ENCODE results near the gene MAN2A2. TPM values are rescaled to one million over a fixed set of nuclear protein-coding genes. Genes with fewer than 3 reads are reported as not detected.

MAN2A2 gene
- total and polyA plus RNA-seq, 2 of the 8 experiments (the other 6 are each of a cell fraction or from before 2014, with no cell fraction given), result 23.1 to 29.7 TPM

GRCh38 chr15:90957791-90958190 is 54.7 kb downstream of the MAN2A2 start:
- peaks cover 3% of the 10 kb centered on the region; the same call in 1 of the 2 replicates for H3K79me1 ChIP-seq (ENCODE audit: low read depth, low read length)
- H3K9me3 ChIP-seq (ENCODE audit: insufficient read depth in 2 of 2, low read depth in 1 of 2, low read length in 1 of 2), result no peaks in the 10 kb centered on the region
- peak overlapping the region; percentile 76 for H4K91ac ChIP-seq (replicated peaks; ENCODE audit: insufficient read length, low read length)
- H2AFZ ChIP-seq (ENCODE audit: low read length), result no peak overlapping the region
- TF ChIP-seq HDAC2 (IDR thresholded peaks at IDR 0.05; ENCODE audit: borderline replicate concordance in 1 of 2, low read depth in 2 of 2, low read length in 2 of 2) (0 out of 4 replicates have a peak, but pooled peaks of 1 of the 2 experiments have one; percentile 1), CTBP2 (IDR thresholded peaks at IDR 0.05; ENCODE audit: borderline replicate concordance, insufficient read depth, insufficient read length, low read length) (no peak), KDM4A (IDR thresholded peaks at IDR 0.05; ENCODE audit: low read depth, low read length, severe bottlenecking) (no peak)
- H2BK5ac ChIP-seq (ENCODE audit: low read depth, low read length), result no peak overlapping the region; the same call in 1 of the 2 replicates
- H3K4me2 ChIP-seq (ENCODE audit: insufficient read depth in 1 of 2, low read depth in 2 of 2, low read length in 2 of 2), result peak overlapping the region; percentile 82 to 98
- H2BK12ac ChIP-seq (ENCODE audit: low read depth, low read length), result peak overlapping the region; percentile 50; the same call in 1 of the 2 replicates
- WGBS, 2 experiments (ENCODE audit: extremely low coverage in 1 of 2, insufficient coverage in 1 of 2, insufficient read length in 1 of 2, insufficient replicate concordance in 2 of 2, low coverage in 1 of 2, low lambda C conversion rate in 2 of 2, missing lambda C conversion rate in 1 of 2), result 83% methylated on average over 6 of the region's 6 CpGs; no CpG with 5 or more reads in 1 of the 2 experiments
- peak overlapping the region; percentile 75 for H4K8ac ChIP-seq (ENCODE audit: extremely low read depth, insufficient read depth, low read length)
- no peak overlapping the region for H2BK20ac ChIP-seq (ENCODE audit: low read length)
- H4K5ac ChIP-seq (ENCODE audit: insufficient read length, low read depth, low read length), result no peak overlapping the region
- H2BK15ac ChIP-seq (ENCODE audit: low read length), result 0 out of 2 replicates have a peak overlapping the region, but pooled peaks have one; percentile 81
- H3K56ac ChIP-seq (replicated peaks; ENCODE audit: insufficient read length, low read depth, low read length), result no peak overlapping the region
- no peak overlapping the region for H3K23ac ChIP-seq (ENCODE audit: insufficient read length)
- no peak overlapping the region for H3K18ac ChIP-seq (ENCODE audit: extremely low read depth, low read length)
- DNase-seq (ENCODE audit: low read depth in 1 of 2, low spot score in 2 of 2) (no peak), FAIRE-seq (no peak)
- H3K23me2 ChIP-seq (ENCODE audit: low read depth, low read length), result peaks cover 14% of the 10 kb centered on the region; the same call in 1 of the 2 replicates
- H3K9ac ChIP-seq (replicated peaks in 1 of 4; ENCODE audit: extremely low read depth in 1 of 4, low read depth in 3 of 4, low read length in 3 of 4), result peak overlapping the region in 2 of 4 experiments; percentile 16 to 79; a peak in 5 of 7 replicates
- peak overlapping the region; percentile 59; the same call in 1 of the 2 replicates for H2AK5ac ChIP-seq (ENCODE audit: low read depth, low read length)
- POLR2A ChIA-PET (ENCODE audit: partially characterized antibody), result interaction anchor here (0.7 to 2.8 kb wide), 13 partner anchors 8 to 691 kb away, joined by 3 to 20 read pairs (median 5); partner anchors contain the start of genes HDDC3 and PRC1
- no peak overlapping the region for H2BK120ac ChIP-seq (replicated peaks; ENCODE audit: low read depth, low read length)
- H3K4me1 ChIP-seq (replicated peaks in 1 of 4; ENCODE audit: control insufficient read depth in 3 of 4, insufficient read depth in 4 of 4, low read length in 3 of 4), result peaks cover 0 to 15% (median 8%) of the 10 kb centered on the region in 4 experiments; a peak in 6 of 7 replicates
- H3K79me2 ChIP-seq (ENCODE audit: control insufficient read depth in 1 of 2, insufficient read depth in 2 of 2, low read length in 2 of 2), result no peaks in the 10 kb centered on the region
- H3K4ac ChIP-seq (replicated peaks; ENCODE audit: insufficient read length, low read depth, low read length), result peak overlapping the region; percentile 71
- no peaks in the 10 kb centered on the region for H3K27me3 ChIP-seq (replicated peaks in 1 of 4; ENCODE audit: control insufficient read depth in 3 of 4, extremely low read depth in 1 of 4, insufficient read depth in 3 of 4, low read length in 3 of 4)
- H3K36me3 ChIP-seq (ENCODE audit: control insufficient read depth in 2 of 4, insufficient read depth in 4 of 4, low read length in 3 of 4), result peaks cover 0 to 29% (median 20%) of the 10 kb centered on the region in 4 experiments
- H3K4me3 ChIP-seq (ENCODE audit: extremely low read depth in 1 of 4, insufficient read depth in 2 of 4, low read depth in 3 of 4, low read length in 4 of 4), result peak overlapping the region; percentile 48 to 72 (median 60)
- H4K20me1 ChIP-seq (replicated peaks in 1 of 2; ENCODE audit: control insufficient read depth in 1 of 2, insufficient read depth in 2 of 2, low read length in 2 of 2), result peaks cover 1 to 8% of the 10 kb centered on the region in 2 experiments
- H3K27ac ChIP-seq (ENCODE audit: low read depth, low read length), result no peak overlapping the region
- CTCF ChIA-PET (ENCODE audit: partially characterized antibody), result interaction anchor here (0.7 to 19.2 kb wide), 25 partner anchors 11 to 315 kb away, joined by 3 to 306 read pairs (median 5); partner anchors contain the start of genes HDDC3, MAN2A2 and UNC45A
- H3K14ac ChIP-seq (ENCODE audit: insufficient read length), result no peak overlapping the region
